Endothelial cell (in vitro differentiated cells): Measurements from ENCODE around the gene HOXC11. TPM values are rescaled to one million over a fixed set of nuclear protein-coding genes. Genes with fewer than 3 reads are reported as not detected.

Experiments used
- DNase-seq: peaks from one replicate; pipeline ENCODE4 v3.0.0; 2021; ENCODE audit warnings: low spot score
- H3K27ac Mint-ChIP-seq: one replicate; pipeline ENCODE4 v1.8.0; 2021; ENCODE audit warnings: mixed read lengths, inconsistent platforms; ENCODE audit not compliant: unreplicated experiment
- H3K27me3 Mint-ChIP-seq: one replicate; pipeline ENCODE4 v1.8.0; 2021; ENCODE audit warnings: mild to moderate bottlenecking, moderate library complexity, mixed read lengths, inconsistent platforms; ENCODE audit not compliant: unreplicated experiment
- H3K36me3 Mint-ChIP-seq: one replicate; pipeline ENCODE4 v1.8.0; 2021; ENCODE audit warnings: mild to moderate bottlenecking, low read depth, mixed read lengths, inconsistent platforms; ENCODE audit not compliant: unreplicated experiment
- H3K4me1 Mint-ChIP-seq: one replicate; pipeline ENCODE4 v1.8.0; 2021; ENCODE audit warnings: mild to moderate bottlenecking, mixed read lengths, inconsistent platforms; ENCODE audit not compliant: unreplicated experiment
- H3K4me3 Mint-ChIP-seq: one replicate; pipeline ENCODE4 v1.8.0; 2021; ENCODE audit warnings: mild to moderate bottlenecking, mixed read lengths, inconsistent platforms; ENCODE audit not compliant: unreplicated experiment
- H3K9me3 Mint-ChIP-seq: one replicate; pipeline ENCODE4 v1.8.0; 2021; ENCODE audit warnings: mixed read lengths, inconsistent platforms; ENCODE audit not compliant: unreplicated experiment
- CTCF ChIP-seq: fragments of 200-600 bp; sonication (generic); IDR thresholded peaks from one replicate; pipeline ENCODE4 v1.5.0; 2021; ENCODE audit warnings: antibody characterized with exemption; ENCODE audit not compliant: unreplicated experiment
- total RNA-seq: library from RNA; stranded (reverse); fragmentation: NEBNext Ultra II Directional; extraction: Animal tissue kit (Norgen Biotek cat#: 25700); gene quantifications from one replicate; pipeline ENCODE4 v1.2.1, GENCODE V29; 2021; ENCODE audit not compliant: unreplicated experiment

The HOXC11 gene
- total RNA-seq, 1 donor from 2014 or later: 0.38 TPM

GRCh38 chr12:53956914-53957536, 15.9 kb upstream of the HOXC11 start:
- no peak for TF ChIP-seq CTCF
- no peaks in the 10 kb centered on the region for H3K9me3 Mint-ChIP-seq
- H3K4me1 Mint-ChIP-seq: peaks cover 20% of the 10 kb centered on the region
- DNase-seq: no peak
- peaks cover 62% of the 10 kb centered on the region for H3K27me3 Mint-ChIP-seq
- peaks cover 5% of the 10 kb centered on the region for H3K36me3 Mint-ChIP-seq
- H3K4me3 Mint-ChIP-seq: no peak overlapping the region
- no peak overlapping the region for H3K27ac Mint-ChIP-seq

- Mint-ChIP-seq H3K36me3 (peaks cover 5% of the 10 kb centered on the region), H3K27me3 (peaks cover 67% of the 10 kb centered on the region), H3K9me3 (no peaks in the 10 kb centered on the region), H3K27ac (no peak overlapping the region), H3K4me1 (peaks cover 20% of the 10 kb centered on the region), H3K4me3 (no peak overlapping the region)
- TF ChIP-seq CTCF: no peak
- DNase-seq: no peak
Measured at GRCh38 chr12:53958128-53958527, 14.8 kb upstream of the HOXC11 start.

- H3K36me3 Mint-ChIP-seq: no peaks in the 10 kb centered on the region
- H3K9me3 Mint-ChIP-seq: no peaks in the 10 kb centered on the region
- peaks cover 64% of the 10 kb centered on the region for H3K27me3 Mint-ChIP-seq
- TF ChIP-seq CTCF: no peak
- H3K27ac Mint-ChIP-seq: no peak overlapping the region
- DNase-seq: no peak
- H3K4me1 Mint-ChIP-seq: peaks cover 21% of the 10 kb centered on the region
- no peak overlapping the region for H3K4me3 Mint-ChIP-seq
Measured at GRCh38 chr12:53959314-53959713, 13.6 kb upstream of the HOXC11 start.

- peaks cover 29% of the 10 kb centered on the region for H3K4me1 Mint-ChIP-seq
- no peaks in the 10 kb centered on the region for H3K9me3 Mint-ChIP-seq
- H3K36me3 Mint-ChIP-seq: no peaks in the 10 kb centered on the region
- peaks cover 60% of the 10 kb centered on the region for H3K27me3 Mint-ChIP-seq
- no peak for DNase-seq
- H3K4me3 Mint-ChIP-seq: peak overlapping the region; percentile 65
- H3K27ac Mint-ChIP-seq: no peak overlapping the region
- TF ChIP-seq CTCF: no peak
Measured at GRCh38 chr12:53960187-53961024, 12.5 kb upstream of the HOXC11 start.
